Astrocyte (in vitro differentiated cells and primary cell): ENCODE data around the gene UTF1. TPM values are rescaled to one million over a fixed set of nuclear protein-coding genes. Genes with fewer than 3 reads are reported as not detected.

Experiments used
- DNase-seq: peaks from one replicate; pipeline ENCODE4 v3.0.0-alpha.2; 2010; ENCODE audit warnings: low read depth
- FAIRE-seq: peaks from 2 replicates; lab custom pipeline; 2011; peaks lifted over from hg19 to GRCh38; lab: Jason Lieb, UNC
- H2AFZ ChIP-seq: 2 replicates; pipeline ENCODE4 v1.6.0; 2012; ENCODE audit warnings: low read depth, low read length, inconsistent platforms
- H3K27ac ChIP-seq: 2 replicates; pipeline ENCODE4 v1.5.1; 2011; ENCODE audit warnings: low read depth, low read length, inconsistent platforms
- H3K27me3 ChIP-seq: 2 replicates; pipeline ENCODE4 v1.6.0; 2011; ENCODE audit warnings: low read length, inconsistent platforms; ENCODE audit not compliant: insufficient read depth
- H3K36me3 ChIP-seq: 2 replicates; pipeline ENCODE4 v1.5.1; 2011; ENCODE audit warnings: low read length, inconsistent platforms; ENCODE audit not compliant: insufficient read depth
- H3K4me1 ChIP-seq: 2 replicates; pipeline ENCODE4 v1.5.1; 2011; ENCODE audit warnings: low read length, inconsistent platforms; ENCODE audit not compliant: insufficient read depth
- H3K4me2 ChIP-seq: 2 replicates; pipeline ENCODE4 v1.6.0; 2012; ENCODE audit warnings: low read length, inconsistent platforms
- H3K4me3 ChIP-seq: 2 replicates; pipeline ENCODE4 v1.5.1; 2011; ENCODE audit warnings: low read depth, mild to moderate bottlenecking, low read length, inconsistent platforms; ENCODE audit not compliant: insufficient read depth
- H3K79me2 ChIP-seq: 2 replicates; pipeline ENCODE4 v1.6.0; 2012; ENCODE audit warnings: mild to moderate bottlenecking, low read length, inconsistent platforms; ENCODE audit not compliant: insufficient read depth
- H3K9ac ChIP-seq: 2 replicates; pipeline ENCODE4 v1.6.0; 2012; ENCODE audit warnings: mild to moderate bottlenecking, low read length, inconsistent platforms
- H3K9me3 ChIP-seq: 2 replicates; pipeline ENCODE4 v1.5.1; 2012; ENCODE audit warnings: low read depth, mild to moderate bottlenecking, low read length, inconsistent platforms; ENCODE audit not compliant: insufficient read depth
- H4K20me1 ChIP-seq: 2 replicates; pipeline ENCODE4 v1.6.0; 2012; ENCODE audit warnings: low read length, inconsistent platforms; ENCODE audit not compliant: insufficient read depth
- H3K27ac Mint-ChIP-seq: one replicate; pipeline ENCODE4 v1.8.0; 2021; ENCODE audit warnings: mild to moderate bottlenecking, mixed read lengths; ENCODE audit not compliant: unreplicated experiment
- H3K27me3 Mint-ChIP-seq: one replicate; pipeline ENCODE4 v1.8.0; 2021; ENCODE audit warnings: low read depth, mixed read lengths; ENCODE audit not compliant: unreplicated experiment
- H3K36me3 Mint-ChIP-seq: one replicate; pipeline ENCODE4 v1.8.0; 2021; ENCODE audit warnings: low read depth, mixed read lengths; ENCODE audit not compliant: unreplicated experiment
- H3K4me1 Mint-ChIP-seq: one replicate; pipeline ENCODE4 v1.8.0; 2021; ENCODE audit warnings: low read depth, mixed read lengths; ENCODE audit not compliant: unreplicated experiment
- H3K4me3 Mint-ChIP-seq: one replicate; pipeline ENCODE4 v1.8.0; 2021; ENCODE audit warnings: mild to moderate bottlenecking, moderate library complexity, mixed read lengths; ENCODE audit not compliant: unreplicated experiment
- H3K9me3 Mint-ChIP-seq: one replicate; pipeline ENCODE4 v1.8.0; 2021; ENCODE audit warnings: mild to moderate bottlenecking, mixed read lengths; ENCODE audit not compliant: unreplicated experiment
- CTCF ChIP-seq: IDR thresholded peaks from 2 replicates; pipeline ENCODE4 v1.5.1; 2011; ENCODE audit warnings: low read depth, mild to moderate bottlenecking, inconsistent platforms, low read length, moderate library complexity; ENCODE audit not compliant: insufficient read depth
- EZH2 ChIP-seq: IDR thresholded peaks from 2 replicates; pipeline ENCODE4 v1.6.1; 2012; ENCODE audit warnings: mild to moderate bottlenecking, low read length, inconsistent platforms; ENCODE audit not compliant: insufficient read depth
- total RNA-seq: library from RNA; stranded (reverse); gene quantifications from 2 replicates; pipeline ENCODE4 v1.2.1, GENCODE V29; 2021

UTF1 gene
- total RNA-seq, 1 donor from 2014 or later: 0.18 TPM

GRCh38 chr10:133255323-133255722, 25.3 kb downstream of the UTF1 start:
- Mint-ChIP-seq H3K4me3 (no peak overlapping the region), H3K9me3 (no peaks in the 10 kb centered on the region), H3K36me3 (no peaks in the 10 kb centered on the region), H3K4me1 (peaks cover 9% of the 10 kb centered on the region), H3K27me3 (peaks cover 33% of the 10 kb centered on the region), H3K27ac (no peak overlapping the region)
- Histone ChIP-seq H3K27ac (no peak overlapping the region), H3K9me3 (no peaks in the 10 kb centered on the region), H2AFZ (no peak overlapping the region), H3K27me3 (peaks cover 2% of the 10 kb centered on the region), H3K79me2 (no peaks in the 10 kb centered on the region), H3K4me3 (no peak overlapping the region), H3K36me3 (no peaks in the 10 kb centered on the region), H3K4me2 (no peak overlapping the region), H3K9ac (no peak overlapping the region), H3K4me1 (peaks cover 30% of the 10 kb centered on the region), H4K20me1 (no peaks in the 10 kb centered on the region)
- FAIRE-seq: no peak
- no peak for TF ChIP-seq CTCF
- no peak for TF ChIP-seq EZH2
- DNase-seq: no peak

- H3K27ac Mint-ChIP-seq: no peak overlapping the region
- Histone ChIP-seq H3K4me2 (peak overlapping the region; percentile 61), H3K9me3 (no peaks in the 10 kb centered on the region), H3K27me3 (no peaks in the 10 kb centered on the region), H3K9ac (no peak overlapping the region), H3K4me1 (peaks cover 35% of the 10 kb centered on the region), H2AFZ (peak overlapping the region; percentile 58), H3K4me3 (no peak overlapping the region), H4K20me1 (no peaks in the 10 kb centered on the region), H3K27ac (no peak overlapping the region), H3K36me3 (no peaks in the 10 kb centered on the region), H3K79me2 (no peaks in the 10 kb centered on the region)
- no peak for FAIRE-seq
- TF ChIP-seq CTCF (no peak), EZH2 (no peak)
- peaks cover 9% of the 10 kb centered on the region for H3K4me1 Mint-ChIP-seq
- DNase-seq: peak; percentile 18
- no peaks in the 10 kb centered on the region for H3K36me3 Mint-ChIP-seq
- H3K9me3 Mint-ChIP-seq: no peaks in the 10 kb centered on the region
- H3K4me3 Mint-ChIP-seq: no peak overlapping the region
- peaks cover 27% of the 10 kb centered on the region for H3K27me3 Mint-ChIP-seq
Measured at GRCh38 chr10:133257489-133258065, 27.6 kb downstream of the UTF1 start.

- TF ChIP-seq CTCF (no peak), EZH2 (no peak)
- FAIRE-seq: no peak
Measured at GRCh38 chr10:133258066-133258817, 28.2 kb downstream of the UTF1 start.

More at GRCh38 chr10:133258066-133258817, 28.2 kb downstream of the UTF1 start:
- peak overlapping the region; percentile 61 for H3K4me2 ChIP-seq
- H3K9me3 Mint-ChIP-seq: no peaks in the 10 kb centered on the region
- H4K20me1 ChIP-seq: no peaks in the 10 kb centered on the region
- no peaks in the 10 kb centered on the region for H3K79me2 ChIP-seq
- no peak overlapping the region for H3K27ac Mint-ChIP-seq
- peaks cover 35% of the 10 kb centered on the region for H3K4me1 ChIP-seq
- H3K27me3 Mint-ChIP-seq: peaks cover 28% of the 10 kb centered on the region
- no peaks in the 10 kb centered on the region for H3K9me3 ChIP-seq
- H3K4me1 Mint-ChIP-seq: peaks cover 9% of the 10 kb centered on the region
- no peaks in the 10 kb centered on the region for H3K36me3 ChIP-seq
- peak overlapping the region; percentile 58 for H2AFZ ChIP-seq
- peaks cover 2% of the 10 kb centered on the region for H3K27me3 ChIP-seq
- H3K36me3 Mint-ChIP-seq: no peaks in the 10 kb centered on the region
- no peak for DNase-seq
- H3K27ac ChIP-seq: no peak overlapping the region
- H3K9ac ChIP-seq: no peak overlapping the region
- no peak overlapping the region for H3K4me3 ChIP-seq
- H3K4me3 Mint-ChIP-seq: no peak overlapping the region
